Natural killer cell (primary cell): ENCODE measurements around the gene SRSF6. TPM values are rescaled to one million over a fixed set of nuclear protein-coding genes. Genes with fewer than 3 reads are reported as not detected.

Experiments
- ATAC-seq, 3 donors: fragments of 150-1000 bp in 2 of 3; fragments of 200-7000 bp in 1 of 3; cut with Tn5 transposase; 1 replicate in 1 of 3; 2 replicates in 2 of 3; pipeline ENCODE4 v1.10.0; 2021; ENCODE audit warnings: mild to moderate bottlenecking in 2 of 3, moderate library complexity in 2 of 3
- DNase-seq, 2 donors: peaks; one replicate each; pipeline versions ENCODE4 v3.0.0 to v3.0.0-alpha.2; 2013 to 2021; ENCODE audit warnings: mixed read lengths in 1 of 2
- H3K27ac ChIP-seq: one replicate; pipeline ENCODE4 v1.5.1; 2013; ENCODE audit warnings: mild to moderate bottlenecking, low read length
- H3K27me3 ChIP-seq: one replicate; pipeline ENCODE4 v1.6.1; 2013; ENCODE audit warnings: low read length; ENCODE audit not compliant: control insufficient read depth, insufficient read depth
- H3K36me3 ChIP-seq: one replicate; pipeline ENCODE4 v1.6.1; 2013; ENCODE audit warnings: low read length; ENCODE audit not compliant: control insufficient read depth, insufficient read depth
- H3K4me1 ChIP-seq: one replicate; pipeline ENCODE4 v1.6.1; 2013; ENCODE audit warnings: low read length; ENCODE audit not compliant: control insufficient read depth, insufficient read depth
- H3K4me3 ChIP-seq: one replicate; pipeline ENCODE4 v1.5.1; 2013; ENCODE audit warnings: low read length
- H3K9me3 ChIP-seq: one replicate; pipeline ENCODE4 v1.6.1; 2013; ENCODE audit warnings: low read length; ENCODE audit not compliant: control insufficient read depth, insufficient read depth
- H3K27ac Mint-ChIP-seq, 2 donors: one replicate each; pipeline ENCODE4 v1.8.0; 2022; ENCODE audit warnings: mild to moderate bottlenecking in 2 of 2, mixed read lengths in 2 of 2, moderate library complexity in 1 of 2
- H3K27me3 Mint-ChIP-seq, 2 donors: one replicate each; pipeline ENCODE4 v1.8.0; 2022; ENCODE audit warnings: low read depth in 2 of 2, mixed read lengths in 2 of 2
- H3K36me3 Mint-ChIP-seq: one replicate; pipeline ENCODE4 v1.8.0; 2022; ENCODE audit warnings: mixed read lengths
- H3K4me1 Mint-ChIP-seq, 2 donors: one replicate each; pipeline ENCODE4 v1.8.0; 2022; ENCODE audit warnings: mixed read lengths in 2 of 2
- H3K4me3 Mint-ChIP-seq: one replicate; pipeline ENCODE4 v1.8.0; 2022; ENCODE audit warnings: mild to moderate bottlenecking, moderate library complexity, mixed read lengths
- H3K9me3 Mint-ChIP-seq, 2 donors: one replicate each; pipeline ENCODE4 v1.8.0; 2022; ENCODE audit warnings: mixed read lengths in 2 of 2
- CTCF ChIP-seq: fragments of 200-600 bp; IDR thresholded peaks from one replicate; pipeline ENCODE4 v1.8.0; 2022; ENCODE audit warnings: antibody characterized with exemption
- WGBS: methylation state at CpG from one replicate; pipeline ENCODE4 v1.1.7; 2013; ENCODE audit warnings: missing lambda C conversion rate; ENCODE audit not compliant: insufficient coverage; 5-methylcytosine and 5-hydroxymethylcytosine counted together
- intact Hi-C: fragments of 100-400 bp; cut with micrococcal nuclease; formaldehyde crosslinking; loops from one replicate; pipeline ENCODE4 v1.14.2; 2022
- total RNA-seq, 4 donors: library from RNA; stranded (reverse); fragments of 120-200 nt in 1 of 4; gene quantifications; one replicate each; pipeline versions ENCODE4 v1.2.3 to v1.2.4, GENCODE V29; 2013 to 2022

SRSF6 gene
- total RNA-seq, 3 donors from 2014 or later (not counting 1 experiment from before 2014, with no cell fraction given), result 184 to 252 (median 229) TPM

GRCh38 chr20:43432498-43432897 is 25.2 kb upstream of the SRSF6 start:
- ATAC-seq (no peak), DNase-seq (no peak)
- H3K36me3 Mint-ChIP-seq, result no peaks in the 10 kb centered on the region
- H3K4me3 Mint-ChIP-seq, result no peak overlapping the region
- H3K4me1 ChIP-seq, result no peaks in the 10 kb centered on the region
- no peak overlapping the region for H3K27ac Mint-ChIP-seq
- no peak for TF ChIP-seq CTCF
- H3K36me3 ChIP-seq, result no peaks in the 10 kb centered on the region
- no peaks in the 10 kb centered on the region for H3K27me3 ChIP-seq
- H3K9me3 Mint-ChIP-seq, result no peaks in the 10 kb centered on the region
- no peaks in the 10 kb centered on the region for H3K4me1 Mint-ChIP-seq
- no peak overlapping the region for H3K27ac ChIP-seq
- no peaks in the 10 kb centered on the region for H3K9me3 ChIP-seq
- WGBS, result no CpG with 5 or more reads among the region's 1 CpG
- peaks cover 8 to 35% of the 10 kb centered on the region in 2 donors for H3K27me3 Mint-ChIP-seq
- H3K4me3 ChIP-seq, result no peak overlapping the region
- intact Hi-C loops, result no loop called here

GRCh38 chr20:43433250-43433854 is 24.3 kb upstream of the SRSF6 start:
- Histone ChIP-seq H3K4me3 (no peak overlapping the region), H3K9me3 (no peaks in the 10 kb centered on the region), H3K27me3 (no peaks in the 10 kb centered on the region), H3K36me3 (no peaks in the 10 kb centered on the region), H3K4me1 (no peaks in the 10 kb centered on the region), H3K27ac (no peak overlapping the region)
- Mint-ChIP-seq H3K27ac (no peak overlapping the region), H3K4me1 (no peaks in the 10 kb centered on the region), H3K4me3 (no peak overlapping the region), H3K27me3 (peaks cover 7 to 35% of the 10 kb centered on the region in 2 donors), H3K36me3 (no peaks in the 10 kb centered on the region), H3K9me3 (no peaks in the 10 kb centered on the region)
- ATAC-seq (no peak), DNase-seq (no peak)
- intact Hi-C loops, result no loop called here
- 86% methylated on average over 4 of the region's 4 CpGs for WGBS
- no peak for TF ChIP-seq CTCF

- H3K27ac ChIP-seq, result no peak overlapping the region
- no peaks in the 10 kb centered on the region for H3K27me3 ChIP-seq
- Mint-ChIP-seq H3K4me3 (no peak overlapping the region), H3K36me3 (no peaks in the 10 kb centered on the region), H3K4me1 (no peaks in the 10 kb centered on the region), H3K9me3 (no peaks in the 10 kb centered on the region), H3K27me3 (peaks cover 7 to 31% of the 10 kb centered on the region in 2 donors), H3K27ac (no peak overlapping the region)
- H3K4me3 ChIP-seq, result no peak overlapping the region
- H3K36me3 ChIP-seq, result no peaks in the 10 kb centered on the region
- intact Hi-C loops, result no loop called here
- H3K9me3 ChIP-seq, result no peaks in the 10 kb centered on the region
- H3K4me1 ChIP-seq, result no peaks in the 10 kb centered on the region
- DNase-seq (no peak), ATAC-seq (no peak)
- WGBS, result 94% methylated on average over 6 of the region's 6 CpGs
- no peak for TF ChIP-seq CTCF
These were observed 23.1 kb upstream of the SRSF6 start for GRCh38 chr20:43434565-43434964.
